ENCODE data around the gene SLC6A19. TPM values are rescaled to one million over a fixed set of nuclear protein-coding genes. Genes with fewer than 3 reads are reported as not detected.

The SLC6A19 gene
- total RNA-seq, 1 experiment from 2014 or later, result 0.04 TPM

- Mint-ChIP-seq H3K4me1 (0 out of 2 replicates have a peak, but pooled peaks cover 4% of the 10 kb centered on the region), H3K27ac (no peak overlapping the region), H3K27me3 (ENCODE audit: low read depth) (peaks cover 2% of the 10 kb centered on the region; the same call in 1 of the 2 replicates), H3K36me3 (no peaks in the 10 kb centered on the region), H3K4me3 (no peak overlapping the region), H3K9me3 (no peaks in the 10 kb centered on the region)
- ChIA-PET POLR2A (no interaction called here), CTCF (interaction anchor here (2.0 kb wide), 1 partner anchor 191 kb away, joined by 5 read pairs; no protein-coding TSS in a partner anchor)
- TF ChIP-seq FOXP4 (CRISPR knock-in tag; IDR thresholded peaks at IDR 0.05), result no peak
- TF ChIP-seq TCF7 (CRISPR knock-in tag; IDR thresholded peaks at IDR 0.05; ENCODE audit: low read depth), result no peak
- TF ChIP-seq ZNF416 (CRISPR knock-in tag; IDR thresholded peaks at IDR 0.05), result no peak
- no peak for TF ChIP-seq IRF1 (CRISPR knock-in tag; IDR thresholded peaks at IDR 0.05)
- no peak for TF ChIP-seq NFATC4 (CRISPR knock-in tag; IDR thresholded peaks at IDR 0.05)
- TF ChIP-seq CBFB (CRISPR knock-in tag; IDR thresholded peaks at IDR 0.05; ENCODE audit: low read depth), result no peak
- no peak for TF ChIP-seq IRF2 (CRISPR knock-in tag; IDR thresholded peaks at IDR 0.05; ENCODE audit: borderline replicate concordance, low read depth)
- TF ChIP-seq KAT7 (CRISPR knock-in tag; IDR thresholded peaks at IDR 0.05; ENCODE audit: borderline replicate concordance), result no peak
- no peak for TF ChIP-seq CTCF (IDR thresholded peaks at IDR 0.05)
- TF ChIP-seq ATF2 (CRISPR knock-in tag; IDR thresholded peaks at IDR 0.05; ENCODE audit: borderline replicate concordance, low read depth), result no peak
- no peak for TF ChIP-seq ATF1 (CRISPR knock-in tag; IDR thresholded peaks at IDR 0.05)
- TF ChIP-seq NR1H2 (CRISPR knock-in tag; IDR thresholded peaks at IDR 0.05), result no peak
- TF ChIP-seq STAT6 (CRISPR knock-in tag; conservative IDR thresholded peaks at IDR 0.05; ENCODE audit: low read depth), result no peak
- TF ChIP-seq PREB (CRISPR knock-in tag; IDR thresholded peaks at IDR 0.05; ENCODE audit: borderline replicate concordance), result no peak
- no peak for TF ChIP-seq USF1 (CRISPR knock-in tag; IDR thresholded peaks at IDR 0.05)
- TF ChIP-seq ZNF263 (CRISPR knock-in tag; IDR thresholded peaks at IDR 0.05; ENCODE audit: low read depth), result no peak
- no peak for TF ChIP-seq NR3C1 (CRISPR knock-in tag; conservative IDR thresholded peaks at IDR 0.05; ENCODE audit: low read depth)
- no peak for TF ChIP-seq ZMAT4 (CRISPR knock-in tag; IDR thresholded peaks at IDR 0.05)
- no peak for TF ChIP-seq HMGA2 (CRISPR knock-in tag; IDR thresholded peaks at IDR 0.05)
- DNase-seq (ENCODE audit: low spot score) (no peak), ATAC-seq (no peak)
These were observed 12.1 kb upstream of the SLC6A19 start for GRCh38 chr5:1189269-1189668.
